ENCODE results near the gene LUC7L3.

The LUC7L3 gene

DNA sequence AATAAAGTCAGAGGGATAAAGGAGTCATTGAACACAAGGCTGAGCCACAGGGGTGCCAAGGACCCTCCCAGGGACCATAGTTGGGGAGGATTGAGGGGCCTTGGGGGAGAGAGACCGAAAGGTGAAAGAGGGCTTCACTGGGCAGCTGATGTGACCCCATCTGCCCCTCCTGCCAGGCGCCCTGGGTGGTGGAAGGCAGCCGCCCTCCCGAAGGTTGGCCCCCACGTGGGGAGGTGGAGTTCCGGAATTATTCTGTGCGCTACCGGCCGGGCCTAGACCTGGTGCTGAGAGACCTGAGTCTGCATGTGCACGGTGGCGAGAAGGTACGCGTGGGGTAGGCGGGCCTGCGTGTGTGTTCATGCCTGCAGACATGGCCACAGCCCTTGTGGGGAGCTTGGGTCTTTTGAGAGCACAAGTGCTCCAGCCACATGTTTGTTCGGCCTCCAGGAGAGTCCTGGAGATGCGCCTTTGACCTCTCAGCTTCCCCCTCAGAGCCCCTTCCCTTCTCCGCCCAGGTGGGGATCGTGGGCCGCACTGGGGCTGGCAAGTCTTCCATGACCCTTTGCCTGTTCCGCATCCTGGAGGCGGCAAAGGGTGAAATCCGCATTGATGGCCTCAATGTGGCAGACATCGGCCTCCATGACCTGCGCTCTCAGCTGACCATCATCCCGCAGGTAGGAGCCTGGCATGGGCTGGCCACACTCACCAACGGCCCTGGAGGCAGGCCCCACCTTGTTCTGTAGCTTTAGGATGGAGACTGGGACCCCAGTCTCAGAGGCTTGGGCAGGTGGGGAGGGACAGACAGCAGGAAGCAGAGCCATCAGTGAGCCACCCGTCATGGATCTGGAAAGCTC lies 35.7 kb upstream of the LUC7L3 start:
- H3K27ac ChIP-seq = peak overlapping the region; percentile 70
- TF ChIP-seq, protein P1, sequence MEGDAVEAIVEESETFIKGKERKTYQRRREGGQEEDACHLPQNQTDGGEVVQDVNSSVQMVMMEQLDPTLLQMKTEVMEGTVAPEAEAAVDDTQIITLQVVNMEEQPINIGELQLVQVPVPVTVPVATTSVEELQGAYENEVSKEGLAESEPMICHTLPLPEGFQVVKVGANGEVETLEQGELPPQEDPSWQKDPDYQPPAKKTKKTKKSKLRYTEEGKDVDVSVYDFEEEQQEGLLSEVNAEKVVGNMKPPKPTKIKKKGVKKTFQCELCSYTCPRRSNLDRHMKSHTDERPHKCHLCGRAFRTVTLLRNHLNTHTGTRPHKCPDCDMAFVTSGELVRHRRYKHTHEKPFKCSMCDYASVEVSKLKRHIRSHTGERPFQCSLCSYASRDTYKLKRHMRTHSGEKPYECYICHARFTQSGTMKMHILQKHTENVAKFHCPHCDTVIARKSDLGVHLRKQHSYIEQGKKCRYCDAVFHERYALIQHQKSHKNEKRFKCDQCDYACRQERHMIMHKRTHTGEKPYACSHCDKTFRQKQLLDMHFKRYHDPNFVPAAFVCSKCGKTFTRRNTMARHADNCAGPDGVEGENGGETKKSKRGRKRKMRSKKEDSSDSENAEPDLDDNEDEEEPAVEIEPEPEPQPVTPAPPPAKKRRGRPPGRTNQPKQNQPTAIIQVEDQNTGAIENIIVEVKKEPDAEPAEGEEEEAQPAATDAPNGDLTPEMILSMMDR (IDR thresholded peaks at IDR 0.05) = no peak
- TF ChIP-seq ZFX (IDR thresholded peaks at IDR 0.05; ENCODE audit: borderline replicate concordance) = no peak

DNA sequence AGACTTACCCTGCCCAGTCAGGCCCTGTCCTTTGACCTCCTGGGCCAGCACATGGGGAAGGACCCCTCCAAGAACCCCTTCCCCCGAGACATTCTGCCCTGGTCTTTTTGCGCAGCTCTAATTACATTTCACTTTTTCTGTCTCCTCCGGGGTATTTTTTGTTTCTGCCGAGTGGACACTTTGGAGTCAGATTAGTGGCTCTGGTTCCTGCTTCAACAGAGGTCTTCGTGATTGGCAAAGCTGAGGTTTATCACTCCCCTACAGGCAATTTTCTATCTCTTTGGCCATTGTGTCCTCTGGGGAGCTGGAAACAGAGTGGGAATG lies 35.2 kb upstream of the LUC7L3 start:
- TF ChIP-seq, protein P1 (IDR thresholded peaks at IDR 0.05) = no peak
- no peak for TF ChIP-seq ZFX (IDR thresholded peaks at IDR 0.05; ENCODE audit: borderline replicate concordance)
- H3K27ac ChIP-seq = peak overlapping the region; percentile 70

DNA sequence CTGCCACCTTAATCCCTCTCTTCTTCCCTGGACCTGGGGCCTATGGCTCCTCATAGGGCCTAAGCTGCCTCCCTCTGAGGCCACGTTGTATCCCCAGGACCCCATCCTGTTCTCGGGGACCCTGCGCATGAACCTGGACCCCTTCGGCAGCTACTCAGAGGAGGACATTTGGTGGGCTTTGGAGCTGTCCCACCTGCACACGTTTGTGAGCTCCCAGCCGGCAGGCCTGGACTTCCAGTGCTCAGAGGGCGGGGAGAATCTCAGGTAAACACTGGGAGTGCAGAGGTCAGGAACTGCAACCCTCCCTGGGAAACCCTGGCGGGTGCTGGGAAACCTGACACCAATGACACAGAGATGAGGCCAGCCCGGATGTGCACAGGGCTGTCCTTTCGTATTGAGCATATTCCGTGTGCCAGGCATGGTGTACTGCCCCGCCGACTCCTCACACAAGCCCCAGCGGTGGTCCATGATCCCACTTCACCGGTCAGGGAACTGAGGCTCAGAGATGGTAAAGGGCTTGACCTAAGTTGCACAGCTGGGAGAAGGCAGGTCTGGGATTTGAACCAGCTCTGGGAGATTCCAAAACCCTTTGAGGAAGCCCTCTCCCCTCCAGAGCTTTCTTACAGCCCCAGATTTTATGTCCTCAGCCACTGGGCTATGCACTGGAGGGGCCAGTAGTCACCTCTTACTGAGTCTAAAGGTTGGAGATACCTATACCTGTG lies 34.6 kb upstream of the LUC7L3 start:
- TF ChIP-seq, protein P1 (IDR thresholded peaks at IDR 0.05) = no peak
- TF ChIP-seq ZFX (IDR thresholded peaks at IDR 0.05; ENCODE audit: borderline replicate concordance) = no peak
- H3K27ac ChIP-seq = peak overlapping the region; percentile 70

DNA sequence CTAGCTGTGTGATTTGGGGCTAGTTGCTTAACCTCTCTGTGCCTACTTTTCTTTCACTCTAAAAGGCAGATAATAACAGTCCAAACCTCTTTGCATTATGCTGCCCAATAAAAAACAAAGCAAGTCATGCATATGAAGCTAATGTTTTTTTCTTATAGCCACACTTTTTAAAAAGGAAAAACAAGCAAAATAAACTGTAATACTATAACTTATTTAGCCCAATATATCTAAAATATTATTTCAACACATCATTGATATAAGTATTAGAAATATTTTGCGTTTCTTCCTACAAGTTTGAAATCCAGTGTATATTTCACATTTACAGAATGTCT lies 34.1 kb upstream of the LUC7L3 start:
- H3K27ac ChIP-seq = peak overlapping the region; percentile 70
- TF ChIP-seq, protein P1 (IDR thresholded peaks at IDR 0.05) = no peak
- TF ChIP-seq ZFX (IDR thresholded peaks at IDR 0.05; ENCODE audit: borderline replicate concordance) = no peak

DNA sequence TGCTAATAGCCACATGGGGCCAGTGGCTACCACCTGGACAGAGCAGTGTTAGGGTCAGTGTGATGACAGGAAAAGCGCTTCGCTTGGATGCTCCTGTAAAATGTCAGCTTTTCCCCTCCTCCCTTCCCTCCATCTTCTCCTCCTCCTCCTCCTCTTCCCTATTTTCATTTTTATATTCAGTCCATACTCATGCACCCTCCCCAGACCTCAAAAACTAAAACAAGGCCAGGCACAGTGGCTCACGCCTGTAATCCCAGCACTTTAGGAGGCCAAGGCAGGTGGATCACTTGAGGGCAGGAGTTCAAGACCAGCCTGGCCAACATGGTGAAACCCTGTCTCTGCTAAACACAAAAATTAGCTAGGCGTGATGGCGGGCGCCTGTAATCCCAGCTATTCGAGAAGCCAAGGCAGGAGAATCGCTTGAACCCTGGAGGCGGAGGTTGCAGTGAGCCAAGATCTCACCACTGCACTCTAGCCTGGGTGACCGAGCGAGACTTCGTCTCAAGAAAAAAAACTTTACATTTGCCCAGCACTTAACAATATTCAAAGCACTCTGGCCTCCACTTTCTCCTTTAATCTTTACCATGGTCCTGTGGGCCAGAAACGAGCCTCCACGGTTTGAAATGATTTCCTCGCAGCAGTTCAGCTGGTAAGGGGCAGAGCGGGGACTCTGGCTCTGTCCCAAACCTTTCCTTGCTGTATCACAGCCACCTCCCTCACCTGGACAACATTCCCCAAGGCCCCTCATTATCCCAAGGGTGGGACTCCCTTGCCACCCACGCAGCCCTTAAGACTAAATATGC lies 33.5 kb upstream of the LUC7L3 start:
- TF ChIP-seq, protein P1 (IDR thresholded peaks at IDR 0.05) = no peak
- TF ChIP-seq ZFX (IDR thresholded peaks at IDR 0.05; ENCODE audit: borderline replicate concordance) = no peak
- H3K27ac ChIP-seq = peak overlapping the region; percentile 70

DNA sequence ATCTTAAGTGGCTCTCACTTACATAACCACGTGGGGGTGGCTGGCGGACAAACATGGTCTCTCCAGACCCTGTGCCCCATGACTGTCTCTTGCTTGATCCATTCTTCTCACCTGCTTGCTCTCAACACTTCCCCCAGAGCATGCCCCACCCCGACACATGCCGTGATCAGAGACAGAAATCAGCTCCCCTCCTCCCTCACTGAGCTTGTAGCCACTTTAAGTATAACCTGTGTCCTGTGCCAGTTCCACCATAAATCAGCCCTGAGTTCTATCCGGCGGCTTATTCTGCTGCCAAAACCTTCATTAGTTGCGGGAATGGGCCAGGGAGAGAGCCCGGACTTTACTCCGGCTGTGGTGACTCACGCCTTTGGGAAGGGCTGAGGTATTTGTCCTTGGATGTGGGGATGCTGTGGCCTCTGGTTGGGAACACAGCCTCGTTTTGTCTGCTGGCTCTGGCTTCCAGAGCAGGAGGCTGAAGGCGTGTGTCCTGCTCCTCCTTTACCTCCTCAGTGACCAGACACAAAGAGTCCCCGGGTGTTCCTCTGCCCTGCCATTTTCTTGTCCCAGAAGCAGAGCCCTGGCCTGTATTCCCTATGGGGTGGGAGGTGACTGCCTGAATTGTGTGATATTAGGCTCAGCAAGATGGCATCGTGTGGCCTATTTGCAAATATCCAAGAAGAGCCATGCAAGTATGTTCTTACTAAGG lies 32.8 kb upstream of the LUC7L3 start:
- peak overlapping the region; percentile 57 for H3K27ac ChIP-seq
- no peak for TF ChIP-seq ZFX (IDR thresholded peaks at IDR 0.05; ENCODE audit: borderline replicate concordance)
- TF ChIP-seq, protein P1 (IDR thresholded peaks at IDR 0.05) = no peak
